ENCODE results near the gene TOX4. TPM values are rescaled to one million over a fixed set of nuclear protein-coding genes. Genes with fewer than 3 reads are reported as not detected.

TOX4 gene
- total and polyA plus RNA-seq, 2 donors (not counting 1 experiment from before 2014, with no cell fraction given), result 33.6 to 74.1 TPM

GRCh38 chr14:21528381-21529348, 51.7 kb downstream of the TOX4 start:
- H3K4me1 ChIP-seq (ENCODE audit: control insufficient read depth in 2 of 2, insufficient read depth in 2 of 2, low read length in 2 of 2), result peaks cover 8 to 11% of the 10 kb centered on the region in 2 donors
- no peaks in the 10 kb centered on the region for H3K9me3 ChIP-seq (ENCODE audit: control extremely low read depth in 1 of 3, control insufficient read depth in 2 of 3, insufficient read depth in 1 of 3, low read length in 2 of 3)
- H3K27me3 ChIP-seq (replicated peaks in 1 of 4; ENCODE audit: control extremely low read depth in 1 of 4, control insufficient read depth in 3 of 4, insufficient read depth in 4 of 4, low read length in 3 of 4), result peaks cover 0 to 9% (median 4%) of the 10 kb centered on the region in 4 experiments
- H3K4me3 ChIP-seq (ENCODE audit: control extremely low read depth in 1 of 5, extremely low read depth in 1 of 5, insufficient read depth in 1 of 5, low read depth in 2 of 5, low read length in 4 of 5), result no peak overlapping the region
- no peaks in the 10 kb centered on the region for H4K20me1 ChIP-seq (ENCODE audit: control insufficient read depth, insufficient read depth, low read length, poor library complexity, severe bottlenecking)
- peaks cover 28% of the 10 kb centered on the region for H3K27me3 Mint-ChIP-seq
- ATAC-seq (ENCODE audit: low read depth) (no peak), DNase-seq (no peak)
- no peaks in the 10 kb centered on the region for H3K36me3 ChIP-seq (replicated peaks in 1 of 2; ENCODE audit: control extremely low read depth in 1 of 2, control insufficient read depth in 1 of 2, extremely low read depth in 1 of 2, insufficient read depth in 2 of 2, low read length in 1 of 2)
- no peak overlapping the region for H3K27ac ChIP-seq (ENCODE audit: low read length in 2 of 2)
- no peaks in the 10 kb centered on the region for H3K9me3 Mint-ChIP-seq (ENCODE audit: insufficient read depth)
- POLR2A ChIA-PET, result no interaction called here
- intact Hi-C loops (cut with micrococcal nuclease), result no loop called here
- no peak overlapping the region for H3K27ac Mint-ChIP-seq
- 92% methylated on average over 3 of the region's 4 CpGs for WGBS (ENCODE audit: insufficient coverage)
- H3K4me3 Mint-ChIP-seq, result no peak overlapping the region
- H2AFZ ChIP-seq (ENCODE audit: insufficient read depth, low read depth, low read length, poor library complexity, severe bottlenecking), result peak overlapping the region; percentile 28
- CTCF ChIA-PET, result interaction anchor here (0.6 to 1.1 kb wide), 3 partner anchors 30 to 31 kb away, joined by 3 to 4 read pairs (median 3); no protein-coding TSS in a partner anchor
- TF ChIP-seq EZH2 (IDR thresholded peaks at IDR 0.05; ENCODE audit: borderline replicate concordance, insufficient read depth, low read depth, low read length, poor library complexity, severe bottlenecking) (no peak), CTCF (IDR thresholded peaks at IDR 0.05) (no peak)
- H3K4me2 ChIP-seq (replicated peaks; ENCODE audit: low read depth, low read length, poor library complexity, severe bottlenecking), result no peak overlapping the region
- no peaks in the 10 kb centered on the region for H3K79me2 ChIP-seq (ENCODE audit: control insufficient read depth, insufficient read depth, low read length)
- peaks cover 12% of the 10 kb centered on the region for H3K4me1 Mint-ChIP-seq
- no peak overlapping the region for H3K9ac ChIP-seq (ENCODE audit: low read length)

- Histone ChIP-seq H3K9ac (ENCODE audit: low read length) (no peak overlapping the region), H3K36me3 (replicated peaks in 1 of 2; ENCODE audit: control extremely low read depth in 1 of 2, control insufficient read depth in 1 of 2, extremely low read depth in 1 of 2, insufficient read depth in 2 of 2, low read length in 1 of 2) (no peaks in the 10 kb centered on the region), H3K27ac (ENCODE audit: low read length in 2 of 2) (no peak overlapping the region), H3K4me1 (ENCODE audit: control insufficient read depth in 2 of 2, insufficient read depth in 2 of 2, low read length in 2 of 2) (peaks cover 8 to 11% of the 10 kb centered on the region in 2 donors), H3K27me3 (replicated peaks in 1 of 4; ENCODE audit: control extremely low read depth in 1 of 4, control insufficient read depth in 3 of 4, insufficient read depth in 4 of 4, low read length in 3 of 4) (peaks cover 0 to 14% (median 6%) of the 10 kb centered on the region in 4 experiments), H3K4me2 (replicated peaks; ENCODE audit: low read depth, low read length, poor library complexity, severe bottlenecking) (no peak overlapping the region), H3K4me3 (ENCODE audit: control extremely low read depth in 1 of 5, extremely low read depth in 1 of 5, insufficient read depth in 1 of 5, low read depth in 2 of 5, low read length in 4 of 5) (no peak overlapping the region), H3K9me3 (ENCODE audit: control extremely low read depth in 1 of 3, control insufficient read depth in 2 of 3, insufficient read depth in 1 of 3, low read length in 2 of 3) (no peaks in the 10 kb centered on the region), H3K79me2 (ENCODE audit: control insufficient read depth, insufficient read depth, low read length) (no peaks in the 10 kb centered on the region), H4K20me1 (ENCODE audit: control insufficient read depth, insufficient read depth, low read length, poor library complexity, severe bottlenecking) (no peaks in the 10 kb centered on the region), H2AFZ (ENCODE audit: insufficient read depth, low read depth, low read length, poor library complexity, severe bottlenecking) (no peak overlapping the region)
- POLR2A ChIA-PET, result no interaction called here
- ATAC-seq (ENCODE audit: low read depth) (no peak), DNase-seq (no peak)
- TF ChIP-seq EZH2 (IDR thresholded peaks at IDR 0.05; ENCODE audit: borderline replicate concordance, insufficient read depth, low read depth, low read length, poor library complexity, severe bottlenecking) (no peak), CTCF (IDR thresholded peaks at IDR 0.05) (no peak)
- H3K4me1 Mint-ChIP-seq, result peaks cover 12% of the 10 kb centered on the region
- intact Hi-C loops (cut with micrococcal nuclease), result no loop called here
- no peak overlapping the region for H3K4me3 Mint-ChIP-seq
- no peak overlapping the region for H3K27ac Mint-ChIP-seq
- CTCF ChIA-PET, result interaction anchor here (0.6 kb wide), 1 partner anchor 29 kb away, joined by 4 read pairs; no protein-coding TSS in a partner anchor
- no peaks in the 10 kb centered on the region for H3K9me3 Mint-ChIP-seq (ENCODE audit: insufficient read depth)
- peaks cover 30% of the 10 kb centered on the region for H3K27me3 Mint-ChIP-seq
- WGBS (ENCODE audit: insufficient coverage), result no CpG with 5 or more reads among the region's 1 CpG
Observed at GRCh38 chr14:21529515-21529914, 52.5 kb downstream of the TOX4 start.
